C4-2B (cell line): ENCODE measurements around the gene DRD4.

Source experiments
- CTCF ChIP-seq: fragments of 450-650 bp; conservative IDR thresholded peaks from 2 replicates; pipeline ENCODE4 v1.5.1; 2017; ENCODE audit warnings: mild to moderate bottlenecking
- ZFX ChIP-seq: fragments of 450-650 bp; IDR thresholded peaks from 2 replicates; pipeline ENCODE4 v1.6.1; 2017

- no peak for TF ChIP-seq CTCF
- no peak for TF ChIP-seq ZFX
Measured at GRCh38 chr11:626475-627307, 10.4 kb upstream of the DRD4 start, which contains the start of gene SCT.
